SK-N-SH (cell line): ENCODE data around the gene TOR2A. TPM values are rescaled to one million over a fixed set of nuclear protein-coding genes. Genes with fewer than 3 reads are reported as not detected.

Source experiments
- CTCF ChIA-PET: fragments of 300-600, 350-600 bp; formaldehyde crosslinking; extraction: SDS; loops from one replicate; lab custom pipeline; 2021; lab: Yijun Ruan, JAX
- POLR2A ChIA-PET: fragments of 350-600 bp; sonication (Branson Sonifier 250); formaldehyde crosslinking; extraction: SDS; loops from one replicate; lab custom pipeline; 2020; ENCODE audit warnings: antibody characterized with exemption, inconsistent platforms; lab: Yijun Ruan, JAX
- DNase-seq: peaks from one replicate; pipeline ENCODE4 v3.0.0; 2012
- H2AFZ ChIP-seq: fragments of 200-600 bp; sonication (generic); 2 replicates; pipeline ENCODE4 v1.8.1; 2016; ENCODE audit warnings: antibody characterized with exemption, mild to moderate bottlenecking, low read depth
- H3F3A ChIP-seq: fragments of 200-600 bp; sonication (generic); replicated peaks from 2 replicates; pipeline ENCODE3; 2016; ENCODE audit warnings: antibody characterized with exemption, mild to moderate bottlenecking; ENCODE audit not compliant: insufficient read depth
- H3K27ac ChIP-seq, 2 experiments: fragments of 200-500 bp in 1 of 2; fragments of 200-600 bp in 1 of 2; sonication (Bioruptor generic) in 1 of 2; sonication (generic), shearing (Covaris generic) in 1 of 2; 2 replicates each; pipeline versions ENCODE4 v1.5.1 to v1.6.1; 2014 to 2016; ENCODE audit warnings: low read depth in 2 of 2, inconsistent platforms in 1 of 2, low read length in 1 of 2, mild to moderate bottlenecking in 1 of 2, mixed read lengths in 1 of 2
- H3K27me3 ChIP-seq: fragments of 200-600 bp; sonication (generic), shearing (Covaris generic); 2 replicates; pipeline ENCODE4 v1.6.1; 2016; ENCODE audit warnings: mixed run types; ENCODE audit not compliant: insufficient read depth
- H3K36me3 ChIP-seq, 2 experiments: fragments of 200-500 bp in 1 of 2; fragments of 200-600 bp in 1 of 2; sonication (Bioruptor generic) in 1 of 2; sonication (generic) in 1 of 2; replicated peaks in 1 of 2; 2 replicates each; pipeline versions ENCODE3 to v1.5.1; 2014 to 2016; ENCODE audit warnings: low read length in 1 of 2, mild to moderate bottlenecking in 1 of 2; ENCODE audit not compliant: insufficient read depth in 2 of 2, control insufficient read depth in 1 of 2
- H3K4me1 ChIP-seq, 2 experiments: fragments of 200-500 bp in 1 of 2; fragments of 200-600 bp in 1 of 2; sonication (Bioruptor generic) in 1 of 2; sonication (generic), shearing (Covaris generic) in 1 of 2; 2 replicates each; pipeline versions ENCODE4 v1.5.1 to v1.6.1; 2014 to 2016; ENCODE audit warnings: low read depth in 1 of 2, low read length in 1 of 2, mixed run types in 1 of 2; ENCODE audit not compliant: insufficient read depth in 2 of 2, control insufficient read depth in 1 of 2
- H3K4me2 ChIP-seq: fragments of 200-600 bp; sonication (generic), shearing (Covaris generic); 2 replicates; pipeline ENCODE4 v1.6.1; 2017; ENCODE audit warnings: mixed run types
- H3K4me3 ChIP-seq, 2 experiments: fragments of 200-500 bp in 1 of 2; fragments of 200-600 bp in 1 of 2; sonication (Bioruptor generic) in 1 of 2; sonication (generic), shearing (Covaris generic) in 1 of 2; 2 replicates each; pipeline versions ENCODE4 v1.5.1 to v1.8.1; 2014 to 2016; ENCODE audit warnings: low read depth in 2 of 2, inconsistent platforms in 1 of 2, low read length in 1 of 2, mild to moderate bottlenecking in 1 of 2, mixed read lengths in 1 of 2, moderate library complexity in 1 of 2
- H3K79me2 ChIP-seq: fragments of 200-600 bp; sonication (generic); 2 replicates; pipeline ENCODE4 v1.8.1; 2017; ENCODE audit warnings: mild to moderate bottlenecking; ENCODE audit not compliant: insufficient read depth
- H3K9ac ChIP-seq: fragments of 200-600 bp; sonication (generic); 2 replicates; pipeline ENCODE4 v1.6.1; 2017; ENCODE audit warnings: mixed run types
- H3K9me2 ChIP-seq: fragments of 200-600 bp; sonication (generic); 2 replicates; pipeline ENCODE4 v1.6.1; 2017; ENCODE audit warnings: mixed run types
- H3K9me3 ChIP-seq: fragments of 200-600 bp; sonication (generic); 2 replicates; pipeline ENCODE4 v1.6.1; 2017; ENCODE audit warnings: mixed run types, mild to moderate bottlenecking, moderate library complexity
- H4K20me1 ChIP-seq: fragments of 200-600 bp; sonication (generic); 2 replicates; pipeline ENCODE4 v1.6.1; 2017; ENCODE audit warnings: mild to moderate bottlenecking, mixed run types; ENCODE audit not compliant: insufficient read depth
- CHD2 ChIP-seq: fragments of 150-350 bp; IDR thresholded peaks from 2 replicates; pipeline ENCODE4 v1.6.1; 2018; ENCODE audit warnings: low read length; ENCODE audit not compliant: partially characterized antibody
- CTCF ChIP-seq: fragments of 200-600 bp; sonication (generic); IDR thresholded peaks from 2 replicates; pipeline ENCODE4 v1.6.1; 2017; ENCODE audit warnings: antibody characterized with exemption, mild to moderate bottlenecking, moderate library complexity
- ELF1 ChIP-seq: IDR thresholded peaks from 2 replicates; pipeline ENCODE4 v1.4.0; 2012
- FOSL2 ChIP-seq: IDR thresholded peaks from 2 replicates; pipeline ENCODE4 v1.4.0; 2012; ENCODE audit warnings: low read depth, mild to moderate bottlenecking, moderate library complexity, borderline replicate concordance
- FOXJ3 ChIP-seq: sonication (generic); formaldehyde crosslinking; IDR thresholded peaks from 2 replicates; pipeline ENCODE4 v1.5.1; 2020; ENCODE audit warnings: mild to moderate bottlenecking, missing genetic modification reagents
- JUND ChIP-seq: IDR thresholded peaks from 2 replicates; pipeline ENCODE4 v1.4.0; 2012
- NFIC ChIP-seq: IDR thresholded peaks from 2 replicates; pipeline ENCODE4 v1.4.0; 2012; ENCODE audit warnings: borderline replicate concordance
- PBX3 ChIP-seq: IDR thresholded peaks from 2 replicates; pipeline ENCODE4; 2012
- RCOR1 ChIP-seq: fragments of 150-350 bp; IDR thresholded peaks from 2 replicates; pipeline ENCODE4 v1.6.1; 2017; ENCODE audit warnings: antibody characterized with exemption, low read length
- REST ChIP-seq: IDR thresholded peaks from 2 replicates; pipeline ENCODE4 v1.6.1; 2012; ENCODE audit warnings: mild to moderate bottlenecking, low read depth, low read length, moderate library complexity
- RXRA ChIP-seq: IDR thresholded peaks from 2 replicates; pipeline ENCODE4 v1.4.0; 2012; ENCODE audit warnings: low read depth, mild to moderate bottlenecking, borderline replicate concordance
- SIN3A ChIP-seq: IDR thresholded peaks from 2 replicates; pipeline ENCODE4 v1.6.1; 2012; ENCODE audit warnings: low read depth, mild to moderate bottlenecking, low read length, moderate library complexity, borderline replicate concordance
- TCF12 ChIP-seq: IDR thresholded peaks from 2 replicates; pipeline ENCODE4 v1.4.0; 2012
- TEAD4 ChIP-seq: IDR thresholded peaks from 2 replicates; pipeline ENCODE4 v1.4.0; 2012; ENCODE audit warnings: mild to moderate bottlenecking, borderline replicate concordance; ENCODE audit not compliant: insufficient read depth
- USF1 ChIP-seq: IDR thresholded peaks from 2 replicates; pipeline ENCODE4 v1.4.0; 2012; ENCODE audit warnings: low read depth, borderline replicate concordance
- YY1 ChIP-seq: IDR thresholded peaks from 2 replicates; pipeline ENCODE4 v1.4.0; 2012; ENCODE audit warnings: low read depth, mild to moderate bottlenecking
- ZBTB33 ChIP-seq: IDR thresholded peaks from 2 replicates; pipeline ENCODE4 v1.4.0; 2012; ENCODE audit warnings: low read depth, borderline replicate concordance
- WGBS: methylation state at CpG from one replicate; pipeline ENCODE4 v1.1.6; 2017; ENCODE audit warnings: low lambda C conversion rate; 5-methylcytosine and 5-hydroxymethylcytosine counted together
- polyA plus RNA-seq, 3 experiments: library from polyadenylated mRNA; depleted of rRNA; stranded (reverse); fragments of >200 nt; gene quantifications; 2 replicates each; pipeline ENCODE4 v1.2.3, GENCODE V29; 2012

The TOR2A gene
- polyA plus RNA-seq, 1 of the 3 experiments (the other 2 are of a cell fraction) = 17.2 TPM

GRCh38 chr9:127692071-127692470 lies 43.0 kb downstream of the TOR2A start:
- no peak overlapping the region for H3K27ac ChIP-seq
- no peak for TF ChIP-seq CHD2
- TF ChIP-seq FOSL2 = no peak
- no peak for TF ChIP-seq RXRA
- no peak for TF ChIP-seq ELF1
- TF ChIP-seq PBX3 = no peak
- TF ChIP-seq TCF12 = no peak
- no peak for TF ChIP-seq FOXJ3 (CRISPR knock-in tag)
- TF ChIP-seq, all 33 proteins: peak for 0
- no peaks in the 10 kb centered on the region for H3K9me3 ChIP-seq
- no peaks in the 10 kb centered on the region for H4K20me1 ChIP-seq
- H3K9ac ChIP-seq = no peak overlapping the region
- peaks cover 0 to 3% of the 10 kb centered on the region in 2 experiments; a peak in 1 of 4 replicates for H3K4me1 ChIP-seq
- H2AFZ ChIP-seq = no peak overlapping the region
- H3K4me2 ChIP-seq = no peak overlapping the region
- peaks cover 3% of the 10 kb centered on the region for H3F3A ChIP-seq
- H3K4me3 ChIP-seq = no peak overlapping the region
- no peaks in the 10 kb centered on the region for H3K9me2 ChIP-seq
- CTCF ChIA-PET = interaction anchor here (0.9 to 2.2 kb wide), 4 partner anchors 18 to 177 kb away, joined by 3 to 9 read pairs (median 4); partner anchors contain the start of gene TOR2A
- H3K79me2 ChIP-seq = no peaks in the 10 kb centered on the region
- H3K27me3 ChIP-seq = no peaks in the 10 kb centered on the region
- WGBS = 94% methylated on average over 20 of the region's 20 CpGs
- POLR2A ChIA-PET = interaction anchor here (1.4 kb wide), 1 partner anchor 9 kb away, joined by 3 read pairs; no protein-coding TSS in a partner anchor
- DNase-seq = no peak
- peaks cover 12 to 44% of the 10 kb centered on the region in 2 experiments for H3K36me3 ChIP-seq

GRCh38 chr9:127690735-127691134 lies 44.4 kb downstream of the TOR2A start:
- Histone ChIP-seq H4K20me1 (no peaks in the 10 kb centered on the region), H3K36me3 (peaks cover 18 to 46% of the 10 kb centered on the region in 2 experiments), H2AFZ (no peak overlapping the region), H3F3A (peaks cover 3% of the 10 kb centered on the region), H3K9ac (no peak overlapping the region), H3K4me1 (peaks cover 0 to 6% of the 10 kb centered on the region in 2 experiments; a peak in 1 of 4 replicates), H3K79me2 (no peaks in the 10 kb centered on the region), H3K9me3 (no peaks in the 10 kb centered on the region), H3K4me3 (no peak overlapping the region), H3K27me3 (no peaks in the 10 kb centered on the region), H3K27ac (no peak overlapping the region), H3K4me2 (no peak overlapping the region), H3K9me2 (no peaks in the 10 kb centered on the region)
- WGBS = 97% methylated on average over 10 of the region's 10 CpGs
- DNase-seq = no peak
- ChIA-PET POLR2A (no interaction called here), CTCF (interaction anchor here (0.9 to 2.2 kb wide), 3 partner anchors 44 to 179 kb away, joined by 3 to 9 read pairs (median 4); partner anchors contain the start of gene TOR2A)
- TF ChIP-seq USF1 = no peak
- TF ChIP-seq NFIC = no peak
- TF ChIP-seq TEAD4 = no peak
- no peak for TF ChIP-seq YY1
- TF ChIP-seq ZBTB33 = no peak
- TF ChIP-seq RCOR1 = no peak
- TF ChIP-seq CHD2 = no peak
- no peak for TF ChIP-seq TCF12
- no peak for TF ChIP-seq REST
- TF ChIP-seq SIN3A = no peak
- no peak for TF ChIP-seq JUND
- TF ChIP-seq CTCF = no peak
